SK-N-SH (cell line): ENCODE measurements around the gene PEMT.

Source experiments
- CHD2 ChIP-seq: fragments of 150-350 bp; IDR thresholded peaks from 2 replicates; pipeline ENCODE4 v1.6.1; 2018; ENCODE audit warnings: low read length; ENCODE audit not compliant: partially characterized antibody
- EP300 ChIP-seq, 2 experiments: IDR thresholded peaks; 2 replicates each; pipeline versions ENCODE4 v1.4.0 to v1.6.1; 2012; ENCODE audit warnings: borderline replicate concordance in 1 of 2, low read depth in 1 of 2, low read length in 1 of 2
- EZH2phosphoT487 ChIP-seq: fragments of 200-600 bp; sonication (generic); IDR thresholded peaks from 2 replicates; pipeline ENCODE4 v1.6.1; 2017; ENCODE audit warnings: low read depth, mixed run types, mild to moderate bottlenecking, antibody characterized with exemption, moderate library complexity, borderline replicate concordance
- MAX ChIP-seq: IDR thresholded peaks from 2 replicates; pipeline ENCODE4 v1.4.0; 2012; ENCODE audit warnings: low read depth
- MXI1 ChIP-seq: IDR thresholded peaks from 2 replicates; pipeline ENCODE4 v1.6.1; 2012; ENCODE audit warnings: mild to moderate bottlenecking, low read depth, low read length, improper control_type of control experiment
- POLR2AphosphoS5 ChIP-seq: IDR thresholded peaks from 2 replicates; pipeline ENCODE4 v1.6.1; 2012; ENCODE audit warnings: low read depth, low read length
- REST ChIP-seq: IDR thresholded peaks from 2 replicates; pipeline ENCODE4 v1.6.1; 2012; ENCODE audit warnings: mild to moderate bottlenecking, low read depth, low read length, moderate library complexity
- RXRA ChIP-seq: IDR thresholded peaks from 2 replicates; pipeline ENCODE4 v1.4.0; 2012; ENCODE audit warnings: low read depth, mild to moderate bottlenecking, borderline replicate concordance
- SIN3A ChIP-seq: IDR thresholded peaks from 2 replicates; pipeline ENCODE4 v1.6.1; 2012; ENCODE audit warnings: low read depth, mild to moderate bottlenecking, low read length, moderate library complexity, borderline replicate concordance
- SMC3 ChIP-seq: IDR thresholded peaks from 2 replicates; pipeline ENCODE4 v1.6.1; 2012; ENCODE audit warnings: low read depth, low read length, improper control_type of control experiment
- TCF12 ChIP-seq: IDR thresholded peaks from 2 replicates; pipeline ENCODE4 v1.4.0; 2012
- YY1 ChIP-seq: IDR thresholded peaks from 2 replicates; pipeline ENCODE4 v1.4.0; 2012; ENCODE audit warnings: low read depth, mild to moderate bottlenecking
- TF ChIP-seq, protein P1 (sequence below): fragments of 200-600 bp; sonication (generic); IDR thresholded peaks from 2 replicates; pipeline ENCODE4 v1.6.1; 2017; ENCODE audit warnings: antibody characterized with exemption, mild to moderate bottlenecking, moderate library complexity
- TF ChIP-seq, protein P2 (sequence below): IDR thresholded peaks from 2 replicates; pipeline ENCODE4; 2012

- TF ChIP-seq MXI1 (no peak), MAX (no peak), SIN3A (no peak), YY1 (no peak), EP300 (IDR thresholded peaks at IDR 0.05; ENCODE audit: borderline replicate concordance in 1 of 2, low read depth in 1 of 2, low read length in 1 of 2) (no peak), POLR2AphosphoS5 (no peak), CHD2 (no peak), SMC3 (no peak), REST (no peak), TCF12 (no peak), RXRA (no peak), EZH2phosphoT487 (no peak)
- TF ChIP-seq, protein P1, sequence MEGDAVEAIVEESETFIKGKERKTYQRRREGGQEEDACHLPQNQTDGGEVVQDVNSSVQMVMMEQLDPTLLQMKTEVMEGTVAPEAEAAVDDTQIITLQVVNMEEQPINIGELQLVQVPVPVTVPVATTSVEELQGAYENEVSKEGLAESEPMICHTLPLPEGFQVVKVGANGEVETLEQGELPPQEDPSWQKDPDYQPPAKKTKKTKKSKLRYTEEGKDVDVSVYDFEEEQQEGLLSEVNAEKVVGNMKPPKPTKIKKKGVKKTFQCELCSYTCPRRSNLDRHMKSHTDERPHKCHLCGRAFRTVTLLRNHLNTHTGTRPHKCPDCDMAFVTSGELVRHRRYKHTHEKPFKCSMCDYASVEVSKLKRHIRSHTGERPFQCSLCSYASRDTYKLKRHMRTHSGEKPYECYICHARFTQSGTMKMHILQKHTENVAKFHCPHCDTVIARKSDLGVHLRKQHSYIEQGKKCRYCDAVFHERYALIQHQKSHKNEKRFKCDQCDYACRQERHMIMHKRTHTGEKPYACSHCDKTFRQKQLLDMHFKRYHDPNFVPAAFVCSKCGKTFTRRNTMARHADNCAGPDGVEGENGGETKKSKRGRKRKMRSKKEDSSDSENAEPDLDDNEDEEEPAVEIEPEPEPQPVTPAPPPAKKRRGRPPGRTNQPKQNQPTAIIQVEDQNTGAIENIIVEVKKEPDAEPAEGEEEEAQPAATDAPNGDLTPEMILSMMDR, result no peak
- TF ChIP-seq, protein P2, sequence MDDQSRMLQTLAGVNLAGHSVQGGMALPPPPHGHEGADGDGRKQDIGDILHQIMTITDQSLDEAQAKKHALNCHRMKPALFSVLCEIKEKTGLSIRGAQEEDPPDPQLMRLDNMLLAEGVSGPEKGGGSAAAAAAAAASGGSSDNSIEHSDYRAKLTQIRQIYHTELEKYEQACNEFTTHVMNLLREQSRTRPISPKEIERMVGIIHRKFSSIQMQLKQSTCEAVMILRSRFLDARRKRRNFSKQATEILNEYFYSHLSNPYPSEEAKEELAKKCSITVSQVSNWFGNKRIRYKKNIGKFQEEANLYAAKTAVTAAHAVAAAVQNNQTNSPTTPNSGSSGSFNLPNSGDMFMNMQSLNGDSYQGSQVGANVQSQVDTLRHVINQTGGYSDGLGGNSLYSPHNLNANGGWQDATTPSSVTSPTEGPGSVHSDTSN, result no peak
Observed at GRCh38 chr17:17577373-17577772, 14.1 kb downstream of the PEMT start.
